ENCODE data around the gene CDK2. TPM values are rescaled to one million over a fixed set of nuclear protein-coding genes. Genes with fewer than 3 reads are reported as not detected.

The CDK2 gene
- polyA plus RNA-seq, 1 of the 3 experiments (the other 2 are of a cell fraction) = 43.3 TPM

DNA sequence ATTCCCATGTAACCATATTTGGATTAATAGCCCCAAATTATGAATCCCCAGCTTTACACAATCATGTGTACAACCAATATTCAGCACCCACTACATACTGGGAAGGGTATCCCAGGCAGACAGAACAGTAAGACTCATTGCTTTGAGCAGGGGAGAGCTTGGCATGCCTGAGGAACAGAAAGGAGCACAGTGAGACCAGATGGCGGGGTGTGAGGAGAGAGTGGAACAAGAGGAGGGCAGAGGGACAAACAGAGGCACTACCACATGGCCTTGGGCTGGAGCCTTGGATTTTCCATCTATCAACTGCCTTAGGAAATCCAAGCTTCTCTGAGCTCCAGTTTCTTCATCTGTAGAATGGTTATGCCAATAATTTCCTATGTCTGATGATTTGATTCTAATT, 31.9 kb upstream of the CDK2 start:
- Histone ChIP-seq H3K4me1 (ENCODE audit: control insufficient read depth in 1 of 2, insufficient read depth in 2 of 2, low read depth in 1 of 2, low read length in 1 of 2) (peaks cover 20 to 22% of the 10 kb centered on the region in 2 experiments; a peak in 3 of 4 replicates), H2AFZ (ENCODE audit: low read depth) (no peak overlapping the region), H3K9ac (no peak overlapping the region), H3K4me3 (ENCODE audit: low read depth in 2 of 2, low read length in 1 of 2) (no peak overlapping the region), H3K4me2 (no peak overlapping the region; the same call in 1 of the 2 replicates), H3K27me3 (ENCODE audit: insufficient read depth) (no peaks in the 10 kb centered on the region), H4K20me1 (ENCODE audit: insufficient read depth) (no peaks in the 10 kb centered on the region), H3F3A (replicated peaks; ENCODE audit: insufficient read depth) (peaks cover 10% of the 10 kb centered on the region), H3K9me3 (no peaks in the 10 kb centered on the region), H3K27ac (ENCODE audit: low read depth in 2 of 2, low read length in 1 of 2) (no peak overlapping the region), H3K79me2 (ENCODE audit: insufficient read depth) (peaks cover 28% of the 10 kb centered on the region), H3K36me3 (replicated peaks in 1 of 2; ENCODE audit: control insufficient read depth in 1 of 2, insufficient read depth in 2 of 2, low read length in 1 of 2) (peaks cover 0 to 15% of the 10 kb centered on the region in 2 experiments), H3K9me2 (no peaks in the 10 kb centered on the region)
- no peak for DNase-seq
- TF ChIP-seq RAD21 (IDR thresholded peaks at IDR 0.05; ENCODE audit: low read length) = no peak
- no peak for TF ChIP-seq GABPA (IDR thresholded peaks at IDR 0.05; ENCODE audit: low read depth)
- TF ChIP-seq, protein P1, sequence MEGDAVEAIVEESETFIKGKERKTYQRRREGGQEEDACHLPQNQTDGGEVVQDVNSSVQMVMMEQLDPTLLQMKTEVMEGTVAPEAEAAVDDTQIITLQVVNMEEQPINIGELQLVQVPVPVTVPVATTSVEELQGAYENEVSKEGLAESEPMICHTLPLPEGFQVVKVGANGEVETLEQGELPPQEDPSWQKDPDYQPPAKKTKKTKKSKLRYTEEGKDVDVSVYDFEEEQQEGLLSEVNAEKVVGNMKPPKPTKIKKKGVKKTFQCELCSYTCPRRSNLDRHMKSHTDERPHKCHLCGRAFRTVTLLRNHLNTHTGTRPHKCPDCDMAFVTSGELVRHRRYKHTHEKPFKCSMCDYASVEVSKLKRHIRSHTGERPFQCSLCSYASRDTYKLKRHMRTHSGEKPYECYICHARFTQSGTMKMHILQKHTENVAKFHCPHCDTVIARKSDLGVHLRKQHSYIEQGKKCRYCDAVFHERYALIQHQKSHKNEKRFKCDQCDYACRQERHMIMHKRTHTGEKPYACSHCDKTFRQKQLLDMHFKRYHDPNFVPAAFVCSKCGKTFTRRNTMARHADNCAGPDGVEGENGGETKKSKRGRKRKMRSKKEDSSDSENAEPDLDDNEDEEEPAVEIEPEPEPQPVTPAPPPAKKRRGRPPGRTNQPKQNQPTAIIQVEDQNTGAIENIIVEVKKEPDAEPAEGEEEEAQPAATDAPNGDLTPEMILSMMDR (IDR thresholded peaks at IDR 0.05) = no peak
- no peak for TF ChIP-seq MXI1 (IDR thresholded peaks at IDR 0.05; ENCODE audit: low read depth, low read length)
- POLR2A ChIA-PET = no interaction called here
- CTCF ChIA-PET = interaction anchor here (1.1 to 10.8 kb wide), 5 partner anchors 8 to 197 kb away, joined by 3 to 96 read pairs (median 6); partner anchors contain the start of genes PYM1 and SUOX
- 89% methylated on average over 1 of the region's 1 CpG for WGBS (ENCODE audit: low lambda C conversion rate)

DNA sequence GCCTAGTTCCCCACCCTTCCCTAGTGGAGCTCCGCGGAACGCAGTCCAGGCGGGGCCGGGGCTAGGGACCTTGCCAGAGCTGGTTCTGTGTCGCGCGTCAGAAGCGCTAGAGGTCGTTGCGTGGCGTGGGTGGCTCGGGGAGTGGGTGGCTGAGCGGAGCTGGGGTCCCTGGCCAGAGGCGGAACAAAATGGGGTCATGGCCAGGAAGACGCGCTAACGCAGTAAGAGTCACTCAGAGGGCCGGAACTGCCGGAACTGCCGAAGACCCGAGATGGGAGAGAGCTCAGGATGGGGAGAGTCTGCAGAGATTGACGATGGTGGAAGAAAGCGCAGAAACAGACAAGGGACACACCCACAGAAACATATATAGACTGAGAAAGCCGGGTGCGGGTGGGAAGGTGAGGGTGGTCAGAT, 30.9 kb upstream of the CDK2 start:
- ChIA-PET CTCF (interaction anchor here (1.1 to 10.8 kb wide), 3 partner anchors 9 to 198 kb away, joined by 3 to 96 read pairs (median 11); partner anchors contain the start of genes PYM1 and SUOX), POLR2A (no interaction called here)
- Histone ChIP-seq H3K9ac (no peak overlapping the region), H3K4me1 (ENCODE audit: control insufficient read depth in 1 of 2, insufficient read depth in 2 of 2, low read depth in 1 of 2, low read length in 1 of 2) (peaks cover 22 to 25% of the 10 kb centered on the region in 2 experiments; a peak in 3 of 4 replicates), H4K20me1 (ENCODE audit: insufficient read depth) (no peaks in the 10 kb centered on the region), H3K4me3 (ENCODE audit: low read depth in 2 of 2, low read length in 1 of 2) (no peak overlapping the region), H3K9me3 (no peaks in the 10 kb centered on the region), H2AFZ (ENCODE audit: low read depth) (no peak overlapping the region), H3K36me3 (replicated peaks in 1 of 2; ENCODE audit: control insufficient read depth in 1 of 2, insufficient read depth in 2 of 2, low read length in 1 of 2) (peaks cover 1 to 19% of the 10 kb centered on the region in 2 experiments), H3F3A (replicated peaks; ENCODE audit: insufficient read depth) (peaks cover 10% of the 10 kb centered on the region), H3K27me3 (ENCODE audit: insufficient read depth) (no peaks in the 10 kb centered on the region), H3K9me2 (no peaks in the 10 kb centered on the region), H3K79me2 (ENCODE audit: insufficient read depth) (peaks cover 28% of the 10 kb centered on the region), H3K27ac (ENCODE audit: low read depth in 2 of 2, low read length in 1 of 2) (no peak overlapping the region), H3K4me2 (no peak overlapping the region)
- TF ChIP-seq RFX5 (IDR thresholded peaks at IDR 0.05; ENCODE audit: low read length) (no peak), MEF2A (IDR thresholded peaks at IDR 0.05; ENCODE audit: borderline replicate concordance, low read depth) (no peak), JUND (IDR thresholded peaks at IDR 0.05) (no peak), GATA2 (CRISPR knock-in tag; IDR thresholded peaks at IDR 0.05) (no peak), FOXM1 (IDR thresholded peaks at IDR 0.05; ENCODE audit: low read depth) (no peak), NRF1 (IDR thresholded peaks at IDR 0.05; ENCODE audit: low read depth, low read length) (no peak), FOSL2 (IDR thresholded peaks at IDR 0.05; ENCODE audit: borderline replicate concordance, low read depth) (no peak), ELF1 (IDR thresholded peaks at IDR 0.05) (no peak), CHD2 (IDR thresholded peaks at IDR 0.05; ENCODE audit: low read length, partially characterized antibody) (no peak), SMC3 (IDR thresholded peaks at IDR 0.05; ENCODE audit: low read depth, low read length) (no peak), NFIC (IDR thresholded peaks at IDR 0.05; ENCODE audit: borderline replicate concordance) (no peak), TAF1 (IDR thresholded peaks at IDR 0.05; ENCODE audit: borderline replicate concordance, low read depth, low read length) (no peak), RAD21 (IDR thresholded peaks at IDR 0.05; ENCODE audit: low read length) (no peak)
- TF ChIP-seq, protein P2, sequence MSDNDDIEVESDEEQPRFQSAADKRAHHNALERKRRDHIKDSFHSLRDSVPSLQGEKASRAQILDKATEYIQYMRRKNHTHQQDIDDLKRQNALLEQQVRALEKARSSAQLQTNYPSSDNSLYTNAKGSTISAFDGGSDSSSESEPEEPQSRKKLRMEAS (IDR thresholded peaks at IDR 0.05; ENCODE audit: low read depth) = no peak
- TF ChIP-seq, protein P1 (IDR thresholded peaks at IDR 0.05) = no peak
- TF ChIP-seq, protein P3, sequence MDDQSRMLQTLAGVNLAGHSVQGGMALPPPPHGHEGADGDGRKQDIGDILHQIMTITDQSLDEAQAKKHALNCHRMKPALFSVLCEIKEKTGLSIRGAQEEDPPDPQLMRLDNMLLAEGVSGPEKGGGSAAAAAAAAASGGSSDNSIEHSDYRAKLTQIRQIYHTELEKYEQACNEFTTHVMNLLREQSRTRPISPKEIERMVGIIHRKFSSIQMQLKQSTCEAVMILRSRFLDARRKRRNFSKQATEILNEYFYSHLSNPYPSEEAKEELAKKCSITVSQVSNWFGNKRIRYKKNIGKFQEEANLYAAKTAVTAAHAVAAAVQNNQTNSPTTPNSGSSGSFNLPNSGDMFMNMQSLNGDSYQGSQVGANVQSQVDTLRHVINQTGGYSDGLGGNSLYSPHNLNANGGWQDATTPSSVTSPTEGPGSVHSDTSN (IDR thresholded peaks at IDR 0.05) = no peak
- DNase-seq = no peak
- 95% methylated on average over 26 of the region's 26 CpGs for WGBS (ENCODE audit: low lambda C conversion rate)
